CD4-positive, alpha-beta memory T cell (primary cell): ENCODE data around the gene CPM. TPM values are rescaled to one million over a fixed set of nuclear protein-coding genes. Genes with fewer than 3 reads are reported as not detected.
"Not testable (repeated sequence)": the region's sequence is repeated elsewhere in the genome, so short reads cannot be mapped to it uniquely, and the experiment has no call there.

Experiments
- CTCF ChIA-PET: fragments of 350-600 bp; sonication (Branson Sonifier 250); formaldehyde crosslinking; loops from one replicate; lab custom pipeline; 2021; ENCODE audit warnings: inconsistent platforms; ENCODE audit not compliant: partially characterized antibody; lab: Charles Lee
- POLR2A ChIA-PET: fragments of 350-600 bp; sonication (Branson Sonifier 250); formaldehyde crosslinking; loops from one replicate; lab custom pipeline; 2021; ENCODE audit not compliant: partially characterized antibody; lab: Charles Lee
- DNase-seq, 5 donors: peaks; one replicate each; pipeline versions ENCODE4 v3.0.0 to v3.0.0-alpha.2; 2020 to 2022; ENCODE audit warnings: mixed read lengths in 1 of 5
- H3K27ac ChIP-seq: one replicate; pipeline ENCODE4 v1.7.0; 2013; ENCODE audit warnings: low read depth, low read length
- H3K27me3 ChIP-seq: 2 replicates; pipeline ENCODE4 v1.7.0; 2013; ENCODE audit warnings: mild to moderate bottlenecking, low read length, moderate library complexity; ENCODE audit not compliant: insufficient read depth
- H3K36me3 ChIP-seq: 2 replicates; pipeline ENCODE4 v1.7.0; 2013; ENCODE audit warnings: mild to moderate bottlenecking, low read length, moderate library complexity; ENCODE audit not compliant: insufficient read depth
- H3K4me1 ChIP-seq: 2 replicates; pipeline ENCODE4 v1.7.0; 2013; ENCODE audit warnings: mild to moderate bottlenecking, low read length, moderate library complexity; ENCODE audit not compliant: insufficient read depth
- H3K4me3 ChIP-seq, 2 donors: one replicate each; pipeline ENCODE4 v1.7.0; 2013; ENCODE audit warnings: low read length in 2 of 2, mild to moderate bottlenecking in 1 of 2
- H3K9me3 ChIP-seq, 2 donors: one replicate each; pipeline ENCODE4 v1.7.0; 2013; ENCODE audit warnings: low read length in 2 of 2, control low read depth in 1 of 2; ENCODE audit not compliant: control insufficient read depth in 1 of 2
- H3K27ac Mint-ChIP-seq, 7 donors: one replicate each; pipeline ENCODE4 v1.8.0; 2020 to 2021; ENCODE audit warnings: mixed read lengths in 7 of 7, mild to moderate bottlenecking in 6 of 7, inconsistent platforms in 3 of 7, moderate library complexity in 3 of 7
- H3K27me3 Mint-ChIP-seq, 2 donors: one replicate each; pipeline ENCODE4 v1.8.0; 2020 to 2021; ENCODE audit warnings: mixed read lengths in 2 of 2
- H3K36me3 Mint-ChIP-seq, 2 donors: one replicate each; pipeline ENCODE4 v1.8.0; 2020 to 2021; ENCODE audit warnings: mixed read lengths in 2 of 2, inconsistent platforms in 1 of 2, mild to moderate bottlenecking in 1 of 2
- H3K4me1 Mint-ChIP-seq, 4 donors: one replicate each; pipeline ENCODE4 v1.8.0; 2020 to 2021; ENCODE audit warnings: mixed read lengths in 4 of 4, mild to moderate bottlenecking in 1 of 4
- H3K4me3 Mint-ChIP-seq, 8 donors: one replicate each; pipeline ENCODE4 v1.8.0; 2020 to 2021; ENCODE audit warnings: mixed read lengths in 8 of 8, mild to moderate bottlenecking in 7 of 8, moderate library complexity in 6 of 8, inconsistent platforms in 3 of 8
- H3K9me3 Mint-ChIP-seq, 8 donors: one replicate each; pipeline ENCODE4 v1.8.0; 2020 to 2021; ENCODE audit warnings: mixed read lengths in 8 of 8, mild to moderate bottlenecking in 5 of 8, inconsistent platforms in 3 of 8, moderate library complexity in 1 of 8
- intact Hi-C: fragments of 100-400 bp; cut with micrococcal nuclease; formaldehyde crosslinking; loops from one replicate; pipeline ENCODE4 v1.15.1; 2023
- polyA plus RNA-seq, 2 donors: library from polyadenylated mRNA; unstranded; fragments of 300-500 nt; fragmentation: Illumina TruSeq; gene quantifications; one replicate each; pipeline ENCODE4 v1.2.3, GENCODE V29; 2021
- total RNA-seq, 2 experiments: library from RNA; stranded (reverse); gene quantifications; one replicate each; pipeline ENCODE4 v1.2.3, GENCODE V29; 2021

CPM gene
- total and polyA plus RNA-seq, 4 experiments from 2014 or later: 1.3 to 3.1 (median 2.3) TPM

DNA sequence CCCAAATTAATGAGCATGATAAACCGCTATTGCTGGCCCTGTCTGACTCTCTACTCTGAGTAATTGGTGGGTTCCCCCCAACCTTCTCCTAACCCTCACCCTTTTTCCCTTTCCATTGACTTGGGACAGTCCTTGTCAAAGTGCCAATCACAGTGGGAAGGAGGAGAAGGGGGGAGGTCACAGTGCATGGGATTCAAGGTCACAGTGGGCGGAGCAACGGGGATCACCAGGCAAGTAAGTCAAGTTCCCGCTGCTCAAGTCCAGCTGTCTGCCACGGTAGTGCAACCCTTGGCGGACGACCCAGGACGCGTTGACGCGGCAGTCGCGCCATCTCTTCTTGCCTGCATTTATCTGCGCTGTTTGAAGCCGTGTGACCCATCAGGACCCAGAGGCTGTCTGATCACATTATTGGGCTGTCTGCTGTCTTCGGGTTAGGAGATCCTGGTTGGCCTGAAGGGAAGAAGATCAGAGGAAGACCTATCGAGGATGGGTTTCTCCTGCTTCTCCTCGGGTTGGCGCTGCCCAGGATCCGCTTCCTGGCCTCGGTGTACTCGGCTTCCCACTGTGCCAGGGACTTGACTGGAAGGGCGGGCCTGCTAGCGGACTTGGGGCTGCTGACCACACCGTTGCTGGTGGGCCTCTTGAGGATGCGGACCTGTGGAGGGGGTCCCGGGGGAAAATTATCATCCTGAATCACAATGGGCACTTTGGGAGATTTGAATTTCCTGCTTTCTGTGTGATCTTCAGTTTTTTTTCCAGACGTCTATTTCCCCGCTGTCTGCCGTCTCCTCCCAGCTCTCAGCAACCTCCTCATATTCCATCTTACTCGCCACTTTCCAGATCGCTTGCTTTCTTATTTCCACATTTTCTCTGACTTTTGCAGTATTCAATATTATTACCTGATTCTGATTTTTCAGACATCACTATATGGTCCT, 128.0 kb downstream of the CPM start:
- no peak overlapping the region for H3K4me3 ChIP-seq
- no peaks in the 10 kb centered on the region for H3K9me3 ChIP-seq
- ChIA-PET CTCF (no interaction called here), POLR2A (no interaction called here)
- peaks cover 4 to 28% (median 11%) of the 10 kb centered on the region in 4 donors for H3K4me1 Mint-ChIP-seq
- H3K9me3 Mint-ChIP-seq: no peaks in the 10 kb centered on the region
- H3K27me3 ChIP-seq: no peaks in the 10 kb centered on the region
- H3K36me3 ChIP-seq: no peaks in the 10 kb centered on the region
- H3K27ac ChIP-seq: no peak overlapping the region
- peak overlapping the region in 3 of 7 donors; percentile 2 to 54 (median 20) for H3K27ac Mint-ChIP-seq
- H3K4me1 ChIP-seq: peaks cover 16% of the 10 kb centered on the region
- intact Hi-C loops: loop anchor here (5.0 kb wide), 1 partner anchor 447 kb away; no protein-coding TSS in a partner anchor
- DNase-seq: no peak
- H3K4me3 Mint-ChIP-seq: no peak overlapping the region
- no peaks in the 10 kb centered on the region for H3K27me3 Mint-ChIP-seq
- peaks cover 8 to 15% of the 10 kb centered on the region in 2 donors for H3K36me3 Mint-ChIP-seq

DNA sequence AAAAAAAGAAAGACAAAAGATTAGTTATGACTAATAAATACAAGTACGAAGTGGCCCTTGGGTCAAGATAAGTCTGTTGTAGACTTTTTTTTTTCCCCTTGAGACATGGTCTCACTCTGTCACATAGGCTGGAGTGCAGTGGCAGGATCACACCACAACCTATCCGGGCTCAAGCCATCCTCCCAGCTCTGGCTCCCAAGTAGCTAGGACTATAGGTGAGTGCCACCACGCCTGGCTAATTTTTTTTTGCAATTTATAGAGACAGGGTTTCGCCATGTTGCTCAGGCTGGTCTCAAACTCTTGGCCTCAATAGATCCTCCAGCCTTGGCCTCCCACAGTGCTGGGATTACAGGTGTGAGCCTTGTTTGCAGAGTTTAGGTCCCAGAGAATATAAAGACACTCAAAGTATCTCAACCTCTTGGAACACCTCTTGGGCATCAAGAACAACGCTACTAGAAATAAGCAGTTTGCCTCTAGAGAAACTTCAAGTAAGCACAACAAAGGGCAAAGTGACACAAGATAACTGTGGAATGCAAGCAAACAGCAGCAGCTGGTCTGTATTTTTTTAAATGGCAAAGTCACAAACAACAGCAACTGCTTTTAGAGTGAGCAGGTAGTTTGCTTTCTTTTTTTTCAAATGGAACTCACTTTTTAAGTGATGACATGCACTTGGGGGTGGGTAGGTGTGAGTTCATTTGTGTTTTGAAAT, 128.9 kb downstream of the CPM start:
- no peak overlapping the region for H3K4me3 ChIP-seq
- ChIA-PET CTCF (no interaction called here), POLR2A (interaction anchor here (0.7 kb wide), 1 partner anchor 9 kb away, joined by 3 read pairs; no protein-coding TSS in a partner anchor)
- no peak for DNase-seq
- Mint-ChIP-seq H3K4me1 (peaks cover 2 to 24% (median 10%) of the 10 kb centered on the region in 4 donors), H3K27ac (no peak overlapping the region), H3K9me3 (no peaks in the 10 kb centered on the region), H3K27me3 (no peaks in the 10 kb centered on the region), H3K4me3 (peak overlapping the region in 1 of 8 donors; percentile 13), H3K36me3 (peaks cover under 1 to 8% of the 10 kb centered on the region in 2 donors)
- intact Hi-C loops: no loop called here
- peaks cover 11% of the 10 kb centered on the region for H3K4me1 ChIP-seq
- H3K27ac ChIP-seq: no peak overlapping the region
- H3K36me3 ChIP-seq: no peaks in the 10 kb centered on the region
- no peaks in the 10 kb centered on the region for H3K9me3 ChIP-seq
- H3K27me3 ChIP-seq: no peaks in the 10 kb centered on the region

DNA sequence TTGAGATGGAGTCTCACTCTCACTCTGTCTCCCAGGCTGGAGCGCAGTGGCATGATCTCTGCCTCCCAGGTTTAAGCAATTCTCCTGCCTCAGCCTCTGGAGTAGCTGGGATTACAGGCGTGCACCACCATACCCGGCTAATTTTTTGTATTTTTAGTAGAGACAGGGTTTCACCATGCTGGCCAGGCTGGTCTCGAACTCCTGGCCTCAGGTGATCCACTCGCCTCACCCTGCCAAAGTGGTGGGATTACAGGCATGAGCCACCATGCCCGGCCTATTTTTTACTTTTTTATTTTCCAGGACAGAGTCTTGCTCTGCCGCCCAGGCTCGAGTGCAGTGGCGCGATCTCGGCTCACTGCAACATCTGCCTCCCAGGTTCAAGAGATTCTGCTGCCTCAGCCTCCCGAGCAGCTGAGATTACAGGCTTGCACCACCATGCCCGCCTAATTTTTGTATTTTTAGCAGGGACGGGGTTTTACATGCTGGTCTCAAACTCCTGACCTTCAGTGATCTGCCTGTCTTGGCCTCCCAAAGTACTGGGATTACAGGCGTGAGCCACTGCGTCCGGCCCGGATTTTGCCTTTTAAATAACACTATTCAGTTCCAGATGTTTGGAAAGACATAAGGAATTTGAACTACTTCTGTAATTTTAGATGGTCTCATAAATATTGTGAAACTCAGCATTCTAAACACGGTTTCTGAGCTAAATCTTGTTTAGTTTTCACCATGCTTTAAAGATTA, 129.9 kb downstream of the CPM start:
- H3K4me3 Mint-ChIP-seq, H3K27ac Mint-ChIP-seq, H3K9me3 ChIP-seq, H3K27me3 ChIP-seq, H3K36me3 Mint-ChIP-seq, H3K9me3 Mint-ChIP-seq, CTCF ChIA-PET, H3K27ac ChIP-seq, H3K27me3 Mint-ChIP-seq, intact Hi-C loops, H3K36me3 ChIP-seq, H3K4me3 ChIP-seq, DNase-seq, H3K4me1 ChIP-seq: not testable (repeated sequence)
- POLR2A ChIA-PET: interaction anchor here (0.7 kb wide), 1 partner anchor 10 kb away, joined by 3 read pairs; no protein-coding TSS in a partner anchor
- H3K4me1 Mint-ChIP-seq: peaks cover 0 to 14% (median 6%) of the 10 kb centered on the region in 4 donors

DNA sequence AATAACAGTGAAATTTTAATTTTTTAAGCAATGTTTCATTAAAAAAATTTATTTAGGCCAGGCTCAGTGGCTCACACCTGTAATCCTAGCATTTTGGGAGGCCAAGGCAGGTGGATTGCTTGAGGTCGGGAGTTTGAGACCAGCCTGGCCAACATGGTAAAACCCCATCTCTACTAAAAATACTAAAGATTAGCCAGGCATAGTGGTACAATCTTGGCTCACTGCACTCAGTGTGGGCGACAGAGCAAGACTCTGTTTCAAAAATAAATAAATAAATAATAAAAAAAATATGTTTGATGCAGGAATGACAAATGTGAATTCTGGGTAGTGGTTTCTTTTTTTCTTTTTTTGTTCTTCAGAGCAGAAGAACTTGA, 130.6 kb downstream of the CPM start:
- H3K27me3 ChIP-seq, H3K4me3 Mint-ChIP-seq, POLR2A ChIA-PET, intact Hi-C loops, H3K36me3 Mint-ChIP-seq, H3K27ac ChIP-seq, H3K4me1 ChIP-seq, H3K36me3 ChIP-seq, H3K27me3 Mint-ChIP-seq, H3K9me3 Mint-ChIP-seq, H3K27ac Mint-ChIP-seq, H3K4me1 Mint-ChIP-seq, CTCF ChIA-PET, H3K9me3 ChIP-seq, DNase-seq, H3K4me3 ChIP-seq: not testable (repeated sequence)

Other genes with a start within 250 kb of the CPM start
- gene NUP107, start 246.2 kb downstream of the CPM start, total RNA-seq: 10 to 100 TPM; 68.9 to 70.7 TPM
- 10 to 100 TPM; 25.9 to 39.8 TPM for gene NUP107, start 246.2 kb downstream of the CPM start, polyA plus RNA-seq
- 10 to 100 TPM in 1 of 2 experiments, 1 to 10 TPM in 1; 8.2 to 11.5 TPM for gene SLC35E3, start 187.0 kb downstream of the CPM start, total RNA-seq
- 1 to 10 TPM; 6.1 to 7.7 TPM for gene SLC35E3, start 187.0 kb downstream of the CPM start, polyA plus RNA-seq
- 100 to 1,000 TPM; 117 to 121 TPM for gene MDM2, start 125.0 kb downstream of the CPM start, total RNA-seq
- 10 to 100 TPM in 1 of 2 donors, 1 to 10 TPM in 1; 9.7 to 22.5 TPM for gene MDM2, start 125.0 kb downstream of the CPM start, polyA plus RNA-seq